ENCODE measurements around the gene KSR1.
A peak's percentile ranks its signal among the peaks of the same experiment; 100 is the strongest.

The KSR1 gene

GRCh38 chr17:27569257-27569722 lies 113.0 kb downstream of the KSR1 start:
- peak; percentile 55 for TF ChIP-seq CTCF (IDR thresholded peaks at IDR 0.05; ENCODE audit: low read depth, low read length)
- no peak overlapping the region for H3K4me3 ChIP-seq (ENCODE audit: low read depth, low read length)

GRCh38 chr17:27569884-27570577 lies 113.8 kb downstream of the KSR1 start:
- H3K4me3 ChIP-seq (ENCODE audit: low read depth, low read length) = no peak overlapping the region
- TF ChIP-seq CTCF (IDR thresholded peaks at IDR 0.05; ENCODE audit: low read depth, low read length) = no peak

DNA sequence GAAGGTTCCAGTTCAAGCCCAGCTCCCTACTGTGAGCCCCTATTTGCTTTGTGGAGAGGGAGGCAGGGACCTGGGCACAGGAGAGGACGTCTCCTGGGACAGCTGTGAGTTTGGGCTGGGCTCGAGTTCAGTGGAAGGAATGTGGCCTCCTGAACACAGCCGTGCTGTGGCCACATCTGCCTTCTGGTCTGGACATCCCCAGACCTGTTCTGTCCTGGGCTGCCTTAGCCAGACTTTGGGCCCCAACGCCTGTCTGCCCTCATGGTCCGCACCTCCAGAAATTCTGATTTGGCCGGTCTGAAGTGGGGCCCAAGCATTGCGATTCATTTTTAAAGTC lies 114.3 kb downstream of the KSR1 start:
- TF ChIP-seq CTCF (IDR thresholded peaks at IDR 0.05; ENCODE audit: low read depth, low read length) = no peak
- no peak overlapping the region for H3K4me3 ChIP-seq (ENCODE audit: low read depth, low read length)

DNA sequence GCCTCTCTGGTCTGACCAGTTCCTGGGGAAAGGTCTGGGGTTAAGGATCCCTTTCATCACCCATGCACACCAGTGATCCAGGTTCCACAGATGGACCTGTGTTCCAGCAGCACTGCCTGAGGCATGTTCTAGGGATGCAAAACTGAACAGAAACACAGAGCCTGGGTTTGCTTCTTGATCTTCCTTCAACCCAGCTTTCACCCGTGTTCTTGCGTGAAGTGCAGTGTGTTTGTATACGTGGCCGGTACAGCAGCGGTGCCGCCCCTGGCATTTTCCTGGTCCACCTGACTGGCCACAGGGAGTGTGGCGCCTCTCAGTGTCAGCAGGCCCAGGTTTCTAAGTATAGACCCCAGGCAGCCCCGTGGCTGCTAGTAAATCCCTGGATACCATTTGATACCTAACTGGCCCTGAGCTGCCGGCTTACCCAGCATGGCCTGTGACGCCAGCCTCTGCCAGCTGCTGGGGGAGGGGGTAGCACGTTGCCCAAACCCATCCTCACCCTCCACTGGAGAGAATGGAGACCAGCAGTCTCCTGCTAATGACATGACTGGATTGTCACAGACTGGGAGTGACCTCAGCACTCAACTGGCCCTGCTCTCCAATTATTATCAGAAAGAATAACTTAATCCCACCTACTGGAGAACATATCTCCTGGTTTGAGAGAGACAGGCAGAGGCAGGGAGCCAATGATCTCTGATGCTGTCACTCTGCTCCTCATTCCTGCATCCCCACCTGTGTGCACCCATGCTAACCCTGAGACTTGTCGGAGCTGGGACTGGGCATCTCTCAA lies 115.5 kb downstream of the KSR1 start:
- H3K4me3 ChIP-seq (ENCODE audit: low read depth, low read length) = no peak overlapping the region
- no peak for TF ChIP-seq CTCF (IDR thresholded peaks at IDR 0.05; ENCODE audit: low read depth, low read length)

DNA sequence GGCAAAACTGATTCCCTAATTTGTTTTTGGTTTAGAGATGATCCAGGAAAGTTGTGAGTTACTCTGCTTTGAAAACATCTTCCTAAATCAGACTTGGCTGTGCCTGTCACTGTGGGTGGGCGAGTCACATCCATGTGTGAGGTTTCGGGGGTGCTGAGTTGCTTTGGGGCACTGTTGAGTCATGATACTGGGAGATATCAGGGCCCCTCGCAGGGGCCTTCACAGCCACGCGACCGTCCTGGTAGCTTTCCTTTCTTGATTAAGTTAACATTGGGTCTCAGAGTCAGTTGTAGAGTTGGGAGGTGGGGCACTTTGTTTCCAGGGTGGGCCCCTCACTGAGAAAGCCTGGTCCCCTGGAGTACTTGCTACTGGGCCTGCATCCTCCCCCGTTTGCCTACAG lies 116.4 kb downstream of the KSR1 start:
- no peak overlapping the region for H3K4me3 ChIP-seq (ENCODE audit: low read depth, low read length)
- TF ChIP-seq CTCF (IDR thresholded peaks at IDR 0.05; ENCODE audit: low read depth, low read length) = no peak

GRCh38 chr17:27573548-27573947 lies 117.3 kb downstream of the KSR1 start:
- TF ChIP-seq CTCF (IDR thresholded peaks at IDR 0.05; ENCODE audit: low read depth, low read length) = no peak

DNA sequence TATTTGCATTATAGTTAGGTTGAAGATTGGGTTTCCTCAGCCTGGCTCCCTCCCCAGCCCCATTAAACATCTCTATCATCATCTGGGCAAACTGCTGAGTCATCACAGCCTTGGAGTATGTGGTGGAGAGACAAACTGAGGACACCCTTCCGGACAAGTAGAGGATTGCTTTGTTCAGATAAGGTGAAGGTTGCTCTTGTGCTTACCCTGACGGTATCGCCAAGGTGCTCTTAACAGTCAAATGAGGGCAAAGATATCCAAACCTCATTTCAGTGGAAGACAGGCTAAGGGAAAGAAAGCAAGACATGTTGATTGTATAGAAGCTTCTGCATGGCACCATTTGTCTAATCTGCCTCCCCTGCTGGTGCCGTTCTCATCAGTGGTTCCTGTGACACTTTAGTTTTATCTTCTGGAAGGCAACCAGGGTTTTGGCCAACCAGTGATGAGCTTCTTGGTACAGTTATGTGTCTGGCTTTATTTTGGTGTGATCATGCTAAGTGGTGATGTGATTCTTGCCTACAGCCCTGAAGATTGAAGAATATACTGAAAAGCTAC lies 117.8 kb downstream of the KSR1 start:
- no peak overlapping the region for H3K4me3 ChIP-seq (ENCODE audit: low read depth, low read length)
- no peak for TF ChIP-seq CTCF (IDR thresholded peaks at IDR 0.05; ENCODE audit: low read depth, low read length)

More at GRCh38 chr17:27573548-27573947, 117.3 kb downstream of the KSR1 start:
- H3K4me3 ChIP-seq (ENCODE audit: low read depth, low read length) = no peak overlapping the region
